ENCODE data around the gene WDR87. TPM values are rescaled to one million over a fixed set of nuclear protein-coding genes. Genes with fewer than 3 reads are reported as not detected.

WDR87 gene
- total and polyA plus RNA-seq, 10 donors: not detected

DNA sequence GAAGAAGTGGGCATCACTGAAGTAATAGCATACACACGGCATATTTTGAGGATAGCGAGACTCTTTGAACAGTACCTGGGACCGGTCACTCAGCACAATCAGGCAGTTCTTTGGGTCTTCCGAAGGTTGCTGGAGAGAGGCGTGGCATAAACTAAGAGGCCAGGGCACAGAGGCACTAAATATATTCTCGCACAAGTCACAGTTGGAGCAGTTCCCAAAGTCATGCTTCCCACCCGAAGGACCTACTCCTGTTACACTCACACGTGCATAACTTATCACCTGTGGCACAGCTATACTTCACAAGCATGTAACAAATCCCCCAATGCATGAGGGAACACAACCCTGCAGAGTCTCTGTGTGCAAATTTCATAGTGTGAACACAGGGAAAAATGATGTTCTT, 10.2 kb downstream of the WDR87 start:
- intact Hi-C loops (cut with DNase I; ENCODE audit: low total_unique reads): no loop called here
- Histone ChIP-seq H3K36me3 (no peaks in the 10 kb centered on the region), H3K4me1 (peaks cover 0 to 5% (median 0%) of the 10 kb centered on the region in 6 donors), H3K27ac (no peak overlapping the region), H3K27me3 (replicated peaks in 1 of 7) (peaks cover 0 to 14% (median 5%) of the 10 kb centered on the region in 7 donors), H3K9me3 (no peaks in the 10 kb centered on the region), H3K4me3 (no peak overlapping the region)
- TF ChIP-seq POLR2A (IDR thresholded peaks at IDR 0.05) (no peak), POLR2AphosphoS5 (IDR thresholded peaks at IDR 0.05) (no peak)
- TF ChIP-seq, protein P1, sequence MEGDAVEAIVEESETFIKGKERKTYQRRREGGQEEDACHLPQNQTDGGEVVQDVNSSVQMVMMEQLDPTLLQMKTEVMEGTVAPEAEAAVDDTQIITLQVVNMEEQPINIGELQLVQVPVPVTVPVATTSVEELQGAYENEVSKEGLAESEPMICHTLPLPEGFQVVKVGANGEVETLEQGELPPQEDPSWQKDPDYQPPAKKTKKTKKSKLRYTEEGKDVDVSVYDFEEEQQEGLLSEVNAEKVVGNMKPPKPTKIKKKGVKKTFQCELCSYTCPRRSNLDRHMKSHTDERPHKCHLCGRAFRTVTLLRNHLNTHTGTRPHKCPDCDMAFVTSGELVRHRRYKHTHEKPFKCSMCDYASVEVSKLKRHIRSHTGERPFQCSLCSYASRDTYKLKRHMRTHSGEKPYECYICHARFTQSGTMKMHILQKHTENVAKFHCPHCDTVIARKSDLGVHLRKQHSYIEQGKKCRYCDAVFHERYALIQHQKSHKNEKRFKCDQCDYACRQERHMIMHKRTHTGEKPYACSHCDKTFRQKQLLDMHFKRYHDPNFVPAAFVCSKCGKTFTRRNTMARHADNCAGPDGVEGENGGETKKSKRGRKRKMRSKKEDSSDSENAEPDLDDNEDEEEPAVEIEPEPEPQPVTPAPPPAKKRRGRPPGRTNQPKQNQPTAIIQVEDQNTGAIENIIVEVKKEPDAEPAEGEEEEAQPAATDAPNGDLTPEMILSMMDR (IDR thresholded peaks at IDR 0.05 in 8 of 11, conservative IDR thresholded peaks at IDR 0.05 in 3 of 11): no peak
- 89 to 94% (median 91%) methylated on average over 8 of the region's 8 CpGs for WGBS, 5 donors
- no peak for DNase-seq

DNA sequence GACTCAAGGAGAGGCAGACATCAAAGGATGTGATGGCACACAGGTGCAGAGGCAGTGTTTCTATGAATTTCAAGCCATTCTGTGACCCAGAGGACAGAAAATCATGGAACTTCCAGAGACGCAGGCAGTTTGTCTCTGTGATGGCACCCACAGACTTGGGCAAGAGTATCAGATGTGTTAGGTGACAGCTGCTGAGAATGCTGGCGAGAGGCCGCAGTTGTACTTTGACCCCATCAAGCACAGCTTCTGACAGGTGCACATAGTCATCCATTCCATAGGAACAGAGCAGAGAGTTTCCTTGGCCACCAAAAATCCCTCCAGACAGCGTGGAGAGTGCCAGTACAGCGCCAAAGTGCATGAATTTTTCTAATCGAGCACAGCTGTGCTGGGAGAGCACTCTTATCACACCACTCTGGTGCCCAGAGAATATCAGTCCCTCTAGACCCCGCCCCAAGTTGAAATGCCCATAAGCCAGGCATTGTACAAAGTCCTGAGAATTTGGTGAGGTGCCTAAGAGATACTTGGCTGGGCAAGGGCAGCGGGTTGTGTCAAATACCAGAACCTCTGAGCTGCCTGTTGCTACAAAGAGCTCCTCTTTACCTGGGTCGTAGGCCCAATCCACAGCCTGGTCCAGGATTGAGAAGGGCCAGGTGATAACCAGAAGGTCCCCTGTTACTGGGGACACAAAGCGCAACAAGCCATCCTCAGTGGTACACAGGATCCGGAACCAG, 12.4 kb downstream of the WDR87 start:
- intact Hi-C loops (cut with DNase I; ENCODE audit: low total_unique reads): no loop called here
- no peaks in the 10 kb centered on the region for H3K36me3 ChIP-seq
- no peak overlapping the region for H3K27ac ChIP-seq
- H3K4me1 ChIP-seq: peaks cover 0 to 5% (median 0%) of the 10 kb centered on the region in 6 donors
- H3K9me3 ChIP-seq: no peaks in the 10 kb centered on the region
- H3K4me3 ChIP-seq: no peak overlapping the region
- TF ChIP-seq, protein P1 (IDR thresholded peaks at IDR 0.05 in 8 of 11, conservative IDR thresholded peaks at IDR 0.05 in 3 of 11): no peak
- no peak for TF ChIP-seq POLR2AphosphoS5 (IDR thresholded peaks at IDR 0.05)
- TF ChIP-seq POLR2A (IDR thresholded peaks at IDR 0.05): no peak
- WGBS, 5 donors: 82 to 91% (median 90%) methylated on average over 8 to 11 of the region's 11 CpGs
- no peak for DNase-seq
- H3K27me3 ChIP-seq (replicated peaks in 1 of 7): peaks cover 0 to 25% (median 5%) of the 10 kb centered on the region in 7 donors

DNA sequence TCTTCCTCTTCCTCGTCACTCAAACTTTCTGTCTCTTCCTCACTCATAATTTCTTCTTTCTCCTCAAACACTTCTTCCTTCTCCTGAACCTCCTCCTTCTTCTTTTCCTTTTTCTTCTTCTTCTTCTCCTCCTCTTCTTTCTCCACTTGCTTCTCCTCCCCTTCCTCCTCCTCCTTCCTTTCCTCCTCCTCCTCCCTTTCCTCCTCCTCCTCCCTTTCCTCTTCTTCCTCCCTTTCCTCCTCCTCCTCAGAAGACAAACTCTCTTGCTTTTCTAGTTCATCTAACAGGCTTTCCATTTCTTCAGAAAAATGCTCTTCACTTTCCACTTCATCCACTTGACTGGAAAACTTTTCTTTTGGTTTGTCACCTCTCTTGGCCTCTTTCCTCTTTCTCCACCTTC, 19.8 kb downstream of the WDR87 start:
- intact Hi-C loops (cut with DNase I; ENCODE audit: low total_unique reads): no loop called here
- TF ChIP-seq POLR2AphosphoS5 (IDR thresholded peaks at IDR 0.05): no peak
- TF ChIP-seq POLR2A (IDR thresholded peaks at IDR 0.05): no peak
- TF ChIP-seq, protein P1 (IDR thresholded peaks at IDR 0.05 in 8 of 11, conservative IDR thresholded peaks at IDR 0.05 in 3 of 11): no peak
- H3K9me3 ChIP-seq: peaks cover 0 to 67% (median 32%) of the 10 kb centered on the region in 8 donors
- no peaks in the 10 kb centered on the region for H3K36me3 ChIP-seq
- H3K27ac ChIP-seq: no peak overlapping the region
- H3K4me3 ChIP-seq: no peak overlapping the region
- no peak for DNase-seq
- WGBS, 5 donors: 57 to 77% (median 69%) methylated on average over 1 of the region's 1 CpG
- no peaks in the 10 kb centered on the region for H3K4me1 ChIP-seq
- H3K27me3 ChIP-seq (replicated peaks in 1 of 7): peaks cover 0 to 31% (median 0%) of the 10 kb centered on the region in 7 donors

DNA sequence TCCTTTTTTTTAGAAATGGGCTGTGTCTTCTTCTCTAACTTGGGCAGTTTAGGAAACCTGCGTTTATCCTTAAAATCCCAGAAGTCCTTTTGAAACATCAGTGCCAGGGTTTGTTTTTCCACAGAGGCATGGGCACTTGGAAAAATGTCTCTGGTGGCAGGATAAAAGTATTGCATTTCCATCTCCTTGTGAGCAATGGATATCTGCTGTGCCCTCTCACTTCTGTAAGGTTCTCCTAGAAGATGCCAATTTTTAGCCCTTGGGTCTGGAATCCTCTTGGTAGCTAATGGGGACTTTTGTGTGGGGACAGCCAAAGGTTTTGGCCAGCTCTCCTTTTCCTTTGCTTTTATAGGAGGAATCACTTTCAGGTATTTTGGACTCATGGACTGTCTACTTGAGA, 21.0 kb downstream of the WDR87 start:
- Histone ChIP-seq H3K4me3 (no peak overlapping the region), H3K36me3 (no peaks in the 10 kb centered on the region), H3K4me1 (no peaks in the 10 kb centered on the region), H3K9me3 (peaks cover 0 to 72% (median 37%) of the 10 kb centered on the region in 8 donors), H3K27me3 (replicated peaks in 1 of 7) (peaks cover 0 to 23% (median 0%) of the 10 kb centered on the region in 7 donors), H3K27ac (no peak overlapping the region)
- WGBS, 5 donors: 79 to 100% (median 95%) methylated on average over 1 of the region's 1 CpG
- intact Hi-C loops (cut with DNase I; ENCODE audit: low total_unique reads): no loop called here
- DNase-seq: no peak
- TF ChIP-seq, protein P1 (IDR thresholded peaks at IDR 0.05 in 8 of 11, conservative IDR thresholded peaks at IDR 0.05 in 3 of 11): no peak
- TF ChIP-seq POLR2AphosphoS5 (IDR thresholded peaks at IDR 0.05) (no peak), POLR2A (IDR thresholded peaks at IDR 0.05) (no peak)

Data from spleen (tissue), 11 donors.